Measurements from ENCODE around the gene TMEM60.

TMEM60 gene

DNA sequence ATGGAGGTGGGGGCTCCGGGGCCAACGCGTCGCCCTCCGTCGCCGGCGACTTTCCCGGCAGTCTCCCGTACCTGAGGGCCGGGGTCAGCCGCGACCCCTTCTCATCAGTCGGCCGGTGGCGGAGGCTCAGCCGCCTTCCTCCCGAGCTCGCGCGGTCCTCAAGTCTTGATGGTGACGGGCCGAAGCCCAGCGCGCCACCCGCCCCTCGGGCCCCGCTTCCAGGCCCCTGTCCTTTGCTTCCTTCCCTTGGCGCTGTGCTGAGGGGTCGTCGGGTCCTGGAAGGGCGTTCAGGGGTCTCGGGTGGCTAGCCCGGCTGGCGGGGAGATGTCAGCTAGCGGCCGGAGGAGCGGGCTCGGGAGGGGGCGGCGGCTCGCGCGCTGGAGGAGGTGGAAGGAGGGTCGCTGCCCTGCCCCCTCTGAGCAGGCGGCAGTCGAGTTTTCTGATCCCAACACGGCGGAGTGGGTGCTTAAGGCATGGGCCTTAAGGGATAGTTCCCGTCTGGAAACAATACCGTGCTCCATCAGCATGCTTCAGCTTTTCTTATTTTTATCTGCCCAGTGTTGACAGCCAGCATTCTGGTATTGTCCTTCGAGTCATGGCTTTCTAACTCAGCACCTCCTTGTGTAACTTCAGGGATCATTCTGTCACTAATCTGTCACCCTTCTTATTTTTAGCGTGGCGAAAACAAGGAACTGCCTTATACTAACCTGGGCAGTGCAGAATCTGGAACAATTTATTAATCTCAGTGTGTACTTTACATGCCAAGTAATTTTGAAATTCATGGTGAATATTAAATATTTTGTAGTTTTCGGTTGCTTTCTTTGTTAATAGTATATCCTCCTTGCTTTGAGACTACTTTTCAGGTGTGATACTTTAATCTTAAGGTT, 1.1 kb upstream of the TMEM60 start:
- Mint-ChIP-seq H3K4me1 (peaks cover 29% of the 10 kb centered on the region), H3K9me3 (peaks cover 6% of the 10 kb centered on the region), H3K27ac (peak overlapping the region; percentile 88 to 93 (median 90)), H3K36me3 (ENCODE audit: low read depth) (peaks cover 20% of the 10 kb centered on the region), H3K4me3 (peak overlapping the region; percentile 91 to 94 (median 93)), H3K27me3 (ENCODE audit: low read depth) (no peaks in the 10 kb centered on the region)
- TF ChIP-seq, protein P1, sequence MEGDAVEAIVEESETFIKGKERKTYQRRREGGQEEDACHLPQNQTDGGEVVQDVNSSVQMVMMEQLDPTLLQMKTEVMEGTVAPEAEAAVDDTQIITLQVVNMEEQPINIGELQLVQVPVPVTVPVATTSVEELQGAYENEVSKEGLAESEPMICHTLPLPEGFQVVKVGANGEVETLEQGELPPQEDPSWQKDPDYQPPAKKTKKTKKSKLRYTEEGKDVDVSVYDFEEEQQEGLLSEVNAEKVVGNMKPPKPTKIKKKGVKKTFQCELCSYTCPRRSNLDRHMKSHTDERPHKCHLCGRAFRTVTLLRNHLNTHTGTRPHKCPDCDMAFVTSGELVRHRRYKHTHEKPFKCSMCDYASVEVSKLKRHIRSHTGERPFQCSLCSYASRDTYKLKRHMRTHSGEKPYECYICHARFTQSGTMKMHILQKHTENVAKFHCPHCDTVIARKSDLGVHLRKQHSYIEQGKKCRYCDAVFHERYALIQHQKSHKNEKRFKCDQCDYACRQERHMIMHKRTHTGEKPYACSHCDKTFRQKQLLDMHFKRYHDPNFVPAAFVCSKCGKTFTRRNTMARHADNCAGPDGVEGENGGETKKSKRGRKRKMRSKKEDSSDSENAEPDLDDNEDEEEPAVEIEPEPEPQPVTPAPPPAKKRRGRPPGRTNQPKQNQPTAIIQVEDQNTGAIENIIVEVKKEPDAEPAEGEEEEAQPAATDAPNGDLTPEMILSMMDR (IDR thresholded peaks at IDR 0.05; ENCODE audit: unreplicated experiment in 3 of 3): peak in 2 of 3 experiments; percentile 0 to 40

DNA sequence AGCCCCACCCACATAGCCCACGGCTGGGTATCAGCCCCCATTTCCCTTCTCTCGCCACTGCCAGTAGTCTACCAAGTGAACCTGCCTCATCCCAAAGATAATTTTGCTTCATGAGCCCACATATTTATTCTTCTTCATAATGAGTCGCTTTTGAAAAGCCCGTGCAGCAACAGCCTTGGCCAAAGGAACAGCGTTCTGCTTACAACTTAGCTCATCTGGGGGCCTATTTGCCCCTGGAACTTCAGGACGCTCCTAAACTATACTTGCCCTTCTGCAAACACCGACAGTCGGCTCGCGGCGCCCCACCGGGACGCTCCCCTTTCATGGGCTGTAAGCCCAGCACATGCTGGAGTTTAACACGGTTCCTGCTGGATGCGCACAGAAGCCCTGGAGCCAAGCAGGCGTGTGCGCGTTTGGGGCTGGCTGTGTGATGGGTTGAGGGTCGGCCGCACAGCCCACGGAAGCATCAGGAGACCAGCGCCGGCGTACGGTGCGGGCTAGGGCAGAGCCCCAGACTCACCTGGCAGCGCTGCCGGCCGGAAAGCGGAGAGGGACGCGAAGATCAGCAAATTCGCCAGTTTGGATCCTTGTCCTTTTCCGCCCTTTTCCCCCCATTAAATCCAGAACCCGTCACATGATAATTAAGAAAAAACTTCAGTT, 370 bp downstream of the TMEM60 start:
- TF ChIP-seq, protein P1 (IDR thresholded peaks at IDR 0.05; ENCODE audit: unreplicated experiment in 3 of 3): no peak
- H3K27ac Mint-ChIP-seq: peak overlapping the region; percentile 88 to 93 (median 90)
- H3K27me3 Mint-ChIP-seq (ENCODE audit: low read depth): no peaks in the 10 kb centered on the region
- peak overlapping the region; percentile 91 to 94 (median 93) for H3K4me3 Mint-ChIP-seq
- H3K36me3 Mint-ChIP-seq (ENCODE audit: low read depth): peaks cover 14% of the 10 kb centered on the region
- H3K9me3 Mint-ChIP-seq: no peaks in the 10 kb centered on the region
- H3K4me1 Mint-ChIP-seq: peaks cover 35% of the 10 kb centered on the region

DNA sequence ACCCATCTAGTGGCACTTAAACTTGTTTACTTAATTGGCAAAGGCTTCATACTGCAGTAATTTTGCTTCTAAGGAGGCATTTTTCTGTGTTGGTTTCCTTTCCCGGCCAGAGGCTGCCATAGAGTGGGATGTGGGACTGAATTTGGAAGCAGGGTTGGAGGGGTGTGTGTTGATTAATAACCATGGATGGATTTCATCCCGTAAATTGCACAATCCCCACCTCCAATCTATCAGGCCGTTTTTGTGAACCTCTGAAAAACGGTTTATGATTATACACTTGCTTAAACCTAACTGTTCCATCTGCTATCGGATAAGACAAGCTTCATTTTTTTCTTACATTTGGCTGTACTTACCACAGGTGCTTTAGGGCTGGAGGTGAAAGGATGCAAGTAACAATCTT, 1.3 kb downstream of the TMEM60 start:
- H3K27ac Mint-ChIP-seq: peak overlapping the region; percentile 88 to 93 (median 90)
- H3K9me3 Mint-ChIP-seq: no peaks in the 10 kb centered on the region
- H3K4me3 Mint-ChIP-seq: peak overlapping the region; percentile 91 to 94 (median 93)

DNA sequence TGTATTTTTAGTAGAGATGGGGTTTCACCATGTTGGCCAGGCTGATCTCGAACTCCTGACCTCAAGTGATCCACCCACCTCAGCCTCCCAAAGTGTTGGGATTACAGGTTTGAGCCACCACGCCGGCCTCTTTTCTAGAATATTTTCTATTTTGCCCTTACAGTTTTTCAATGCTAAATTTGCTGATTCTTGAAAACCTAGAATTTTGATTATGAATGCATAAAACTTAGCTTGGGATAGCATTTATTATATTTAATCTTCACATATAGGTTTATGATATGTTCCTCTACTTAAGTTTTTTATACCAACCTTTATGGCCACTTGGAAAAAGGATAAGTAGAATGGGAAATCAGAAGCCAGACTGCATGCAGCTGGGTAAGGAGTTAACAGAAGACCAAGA, 2.1 kb downstream of the TMEM60 start:
- TF ChIP-seq, protein P1 (IDR thresholded peaks at IDR 0.05; ENCODE audit: unreplicated experiment in 3 of 3): no peak
- Mint-ChIP-seq H3K9me3 (no peaks in the 10 kb centered on the region), H3K4me3 (peak overlapping the region; percentile 91 to 94 (median 93)), H3K36me3 (ENCODE audit: low read depth) (peaks cover 12% of the 10 kb centered on the region), H3K27me3 (ENCODE audit: low read depth) (no peaks in the 10 kb centered on the region), H3K4me1 (peaks cover 35% of the 10 kb centered on the region), H3K27ac (peak overlapping the region in 2 of 3 experiments; percentile 23 to 58)

More for the DNA sequence above, 1.3 kb downstream of the TMEM60 start:
- Mint-ChIP-seq H3K4me1 (peaks cover 35% of the 10 kb centered on the region), H3K36me3 (ENCODE audit: low read depth) (peaks cover 12% of the 10 kb centered on the region), H3K27me3 (ENCODE audit: low read depth) (no peaks in the 10 kb centered on the region)
- TF ChIP-seq, protein P1 (IDR thresholded peaks at IDR 0.05; ENCODE audit: unreplicated experiment in 3 of 3): no peak

DNA sequence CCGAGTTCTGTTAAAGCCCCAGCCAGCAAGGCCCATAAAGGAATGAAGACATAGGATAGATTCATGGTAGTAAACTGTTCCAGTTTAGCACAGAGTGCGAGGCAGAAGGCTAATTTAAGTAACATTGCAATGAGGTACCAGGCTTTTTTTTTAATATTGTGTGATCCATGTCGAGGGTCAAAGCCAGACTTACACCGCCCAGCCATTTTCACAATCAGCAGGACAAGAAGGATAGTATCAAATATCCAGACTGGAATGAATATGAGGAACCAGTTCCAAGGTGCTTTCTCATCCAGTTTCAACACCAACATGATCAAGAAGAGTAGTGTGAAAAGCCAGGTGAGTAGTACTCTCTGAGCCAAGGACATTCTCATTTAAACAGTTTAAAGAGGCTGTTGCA, 4.2 kb downstream of the TMEM60 start:
- Mint-ChIP-seq H3K36me3 (ENCODE audit: low read depth) (peaks cover 17% of the 10 kb centered on the region), H3K4me1 (peaks cover 27% of the 10 kb centered on the region), H3K9me3 (no peaks in the 10 kb centered on the region), H3K27ac (no peak overlapping the region), H3K4me3 (peak overlapping the region in 1 of 3 experiments; percentile 31), H3K27me3 (ENCODE audit: low read depth) (no peaks in the 10 kb centered on the region)
- TF ChIP-seq, protein P1 (IDR thresholded peaks at IDR 0.05; ENCODE audit: unreplicated experiment in 3 of 3): no peak

Data from nephron (organoid).